ENCODE results near the gene ASPSCR1. TPM values are rescaled to one million over a fixed set of nuclear protein-coding genes. Genes with fewer than 3 reads are reported as not detected.

ASPSCR1 gene
- total RNA-seq, 1 donor from 2014 or later = 25.6 TPM

- H3K4me1 Mint-ChIP-seq (ENCODE audit: unreplicated experiment) = no peaks in the 10 kb centered on the region
- TF ChIP-seq CTCF (IDR thresholded peaks at IDR 0.05; ENCODE audit: unreplicated experiment) = no peak
- H3K27ac Mint-ChIP-seq (ENCODE audit: unreplicated experiment) = no peak overlapping the region
- H3K27me3 Mint-ChIP-seq (ENCODE audit: unreplicated experiment) = peaks cover 11% of the 10 kb centered on the region
- H3K9me3 Mint-ChIP-seq (ENCODE audit: unreplicated experiment) = no peaks in the 10 kb centered on the region
- H3K36me3 Mint-ChIP-seq (ENCODE audit: low read depth, unreplicated experiment) = no peaks in the 10 kb centered on the region
- H3K4me3 Mint-ChIP-seq (ENCODE audit: unreplicated experiment) = no peak overlapping the region
- no peak for DNase-seq (ENCODE audit: low spot score)
Measured at GRCh38 chr17:82054351-82055022, 77.1 kb downstream of the ASPSCR1 start.

GRCh38 chr17:82055023-82055964 lies 77.9 kb downstream of the ASPSCR1 start:
- H3K9me3 Mint-ChIP-seq (ENCODE audit: unreplicated experiment) = no peaks in the 10 kb centered on the region
- no peaks in the 10 kb centered on the region for H3K4me1 Mint-ChIP-seq (ENCODE audit: unreplicated experiment)

GRCh38 chr17:82055965-82056728 lies 78.7 kb downstream of the ASPSCR1 start:
- DNase-seq (ENCODE audit: low spot score) = no peak
- Mint-ChIP-seq H3K9me3 (ENCODE audit: unreplicated experiment) (no peaks in the 10 kb centered on the region), H3K4me1 (ENCODE audit: unreplicated experiment) (no peaks in the 10 kb centered on the region), H3K4me3 (ENCODE audit: unreplicated experiment) (no peak overlapping the region), H3K36me3 (ENCODE audit: low read depth, unreplicated experiment) (no peaks in the 10 kb centered on the region), H3K27me3 (ENCODE audit: unreplicated experiment) (peaks cover 11% of the 10 kb centered on the region), H3K27ac (ENCODE audit: unreplicated experiment) (no peak overlapping the region)
- TF ChIP-seq CTCF (IDR thresholded peaks at IDR 0.05; ENCODE audit: unreplicated experiment) = no peak

More at GRCh38 chr17:82055023-82055964, 77.9 kb downstream of the ASPSCR1 start:
- Mint-ChIP-seq H3K27ac (ENCODE audit: unreplicated experiment) (peak overlapping the region; percentile 13), H3K4me3 (ENCODE audit: unreplicated experiment) (no peak overlapping the region), H3K36me3 (ENCODE audit: low read depth, unreplicated experiment) (no peaks in the 10 kb centered on the region), H3K27me3 (ENCODE audit: unreplicated experiment) (peaks cover 13% of the 10 kb centered on the region)
- TF ChIP-seq CTCF (IDR thresholded peaks at IDR 0.05; ENCODE audit: unreplicated experiment) = no peak
- no peak for DNase-seq (ENCODE audit: low spot score)

DNA sequence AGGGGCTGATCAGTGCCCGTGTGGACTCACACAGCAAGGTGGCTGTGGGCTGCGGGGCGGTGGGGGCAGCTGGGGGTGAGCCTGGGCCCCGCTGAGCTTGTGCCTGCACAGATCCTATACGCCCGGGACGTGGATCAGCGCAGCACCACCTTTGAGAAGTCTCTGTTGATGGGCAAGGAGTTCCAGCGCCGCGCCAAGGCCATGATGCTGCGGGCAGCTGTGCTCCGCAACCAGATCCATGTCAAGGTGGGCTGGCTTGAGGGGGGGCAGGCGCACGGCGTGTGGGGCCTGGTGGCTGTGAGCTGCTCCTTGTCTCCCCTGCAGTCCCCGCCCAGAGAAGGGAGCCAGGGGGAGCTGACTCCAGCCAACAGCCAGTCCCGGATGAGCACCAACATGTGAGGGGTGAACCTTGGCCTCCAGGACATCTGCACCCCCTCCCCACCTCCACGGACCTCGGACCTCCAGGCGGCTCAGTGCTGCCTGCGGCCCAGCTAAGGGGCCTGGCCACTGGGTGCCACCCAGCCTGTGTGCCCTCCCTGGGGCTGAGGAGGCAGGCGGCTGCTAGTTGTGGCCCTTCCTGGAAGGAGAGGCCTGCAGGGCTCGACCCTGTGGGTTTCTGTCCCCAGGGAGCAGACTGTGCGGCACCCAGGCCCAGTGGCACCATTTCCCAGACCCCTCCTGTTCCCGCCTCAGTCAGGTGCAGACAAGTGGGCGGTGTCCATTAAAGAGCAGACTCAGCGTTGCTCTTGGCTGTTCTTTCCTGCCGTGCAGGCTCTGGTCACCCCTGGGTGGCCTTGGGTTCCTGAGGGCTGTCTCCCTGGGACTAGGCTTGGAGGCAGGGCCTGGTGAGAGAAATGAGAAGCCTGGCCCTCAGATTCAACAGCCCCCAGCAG lies 79.5 kb downstream of the ASPSCR1 start:
- no peak overlapping the region for H3K27ac Mint-ChIP-seq (ENCODE audit: unreplicated experiment)
- no peaks in the 10 kb centered on the region for H3K4me1 Mint-ChIP-seq (ENCODE audit: unreplicated experiment)
- no peak overlapping the region for H3K4me3 Mint-ChIP-seq (ENCODE audit: unreplicated experiment)
- TF ChIP-seq CTCF (IDR thresholded peaks at IDR 0.05; ENCODE audit: unreplicated experiment) = no peak
- H3K9me3 Mint-ChIP-seq (ENCODE audit: unreplicated experiment) = no peaks in the 10 kb centered on the region
- H3K27me3 Mint-ChIP-seq (ENCODE audit: unreplicated experiment) = peaks cover 11% of the 10 kb centered on the region
- DNase-seq (ENCODE audit: low spot score) = no peak
- no peaks in the 10 kb centered on the region for H3K36me3 Mint-ChIP-seq (ENCODE audit: low read depth, unreplicated experiment)

Measured in endothelial cell (in vitro differentiated cells).